Prostate gland (tissue), 2 donors: ENCODE measurements around the gene NTM. TPM values are rescaled to one million over a fixed set of nuclear protein-coding genes. Genes with fewer than 3 reads are reported as not detected.

Experiments used
- DNase-seq: peaks from one replicate; pipeline ENCODE4 v3.0.0-alpha.2; 2019; ENCODE audit warnings: low spot score
- H3K27ac ChIP-seq, 2 donors: fragments of 200-600 bp; sonication (generic); 2 replicates each; pipeline ENCODE4 v1.5.1; 2017 to 2019
- H3K27me3 ChIP-seq: fragments of 200-600 bp; sonication (generic); replicated peaks from 2 replicates; pipeline ENCODE4 v1.5.1; 2019; ENCODE audit not compliant: insufficient read depth
- H3K36me3 ChIP-seq, 2 donors: fragments of 200-600 bp; sonication (generic); 1 replicate in 1 of 2; 2 replicates in 1 of 2; pipeline versions ENCODE4 v1.5.1 to v1.8.1; 2017 to 2019
- H3K4me1 ChIP-seq: fragments of 200-600 bp; sonication (generic); replicated peaks from 2 replicates; pipeline ENCODE4 v1.5.1; 2019
- H3K4me3 ChIP-seq, 2 donors: fragments of 200-600 bp; sonication (generic); 2 replicates each; pipeline ENCODE4 v1.5.1; 2017 to 2019
- H3K9me3 ChIP-seq: fragments of 200-600 bp; sonication (generic); 2 replicates; pipeline ENCODE4 v1.5.1; 2017
- CTCF ChIP-seq, 4 experiments: fragments of 200-600 bp in 2 of 4; fragments of 450-650 bp in 2 of 4; sonication (generic) in 2 of 4; IDR thresholded peaks; 1 replicate in 3 of 4; 2 replicates in 1 of 4; pipeline ENCODE4 v1.5.1; 2016 to 2019; ENCODE audit warnings: antibody characterized with exemption in 4 of 4, mild to moderate bottlenecking in 2 of 4, moderate library complexity in 2 of 4
- POLR2A ChIP-seq: fragments of 450-650 bp; IDR thresholded peaks from one replicate; pipeline ENCODE4 v1.6.1; 2016; ENCODE audit warnings: antibody characterized with exemption, mild to moderate bottlenecking
- POLR2AphosphoS5 ChIP-seq: sonication (generic); formaldehyde crosslinking; IDR thresholded peaks from one replicate; pipeline ENCODE4 v1.6.1; 2017; ENCODE audit warnings: antibody characterized with exemption
- WGBS: methylation state at CpG from one replicate; pipeline ENCODE4 v1.1.5; 2018; 5-methylcytosine and 5-hydroxymethylcytosine counted together
- intact Hi-C: fragments of 100-400 bp; cut with DNase I; formaldehyde crosslinking; loops from one replicate; pipeline ENCODE4 v1.14.2; 2022
- total RNA-seq, 2 donors: library from RNA; depleted of rRNA; stranded (reverse); fragments of >200 nt; gene quantifications; one replicate each; pipeline ENCODE4 v1.1.0, GENCODE V29; 2016

NTM gene
- total RNA-seq, 2 donors from 2014 or later, result 7.4 TPM; not detected in 1

- intact Hi-C loops, result no loop called here
- WGBS, result 60% methylated on average over 3 of the region's 3 CpGs
- no peak for TF ChIP-seq CTCF (IDR thresholded peaks at IDR 0.05)
- TF ChIP-seq POLR2AphosphoS5, result no peak
- no peak for TF ChIP-seq POLR2A
- DNase-seq, result no peak
- H3K9me3 ChIP-seq, result no peaks in the 10 kb centered on the region
- H3K4me3 ChIP-seq, result no peak overlapping the region
- H3K27me3 ChIP-seq, result no peaks in the 10 kb centered on the region
- H3K4me1 ChIP-seq, result no peaks in the 10 kb centered on the region
- no peak overlapping the region for H3K27ac ChIP-seq
- H3K36me3 ChIP-seq, result no peaks in the 10 kb centered on the region
Measured at GRCh38 chr11:131824771-131825170, 454.4 kb downstream of the NTM start.

GRCh38 chr11:131827430-131827829 is 457.0 kb downstream of the NTM start:
- 83% methylated on average over 1 of the region's 1 CpG for WGBS
- Histone ChIP-seq H3K27me3 (no peaks in the 10 kb centered on the region), H3K4me1 (no peaks in the 10 kb centered on the region), H3K36me3 (no peaks in the 10 kb centered on the region), H3K4me3 (no peak overlapping the region), H3K27ac (no peak overlapping the region), H3K9me3 (no peaks in the 10 kb centered on the region)
- TF ChIP-seq POLR2AphosphoS5, result no peak
- no peak for TF ChIP-seq POLR2A
- no peak for TF ChIP-seq CTCF (IDR thresholded peaks at IDR 0.05)
- no peak for DNase-seq
- intact Hi-C loops, result no loop called here

GRCh38 chr11:131829725-131830124 is 459.3 kb downstream of the NTM start:
- H3K4me1 ChIP-seq, result no peaks in the 10 kb centered on the region
- H3K36me3 ChIP-seq, result no peaks in the 10 kb centered on the region
- TF ChIP-seq POLR2AphosphoS5, result no peak
- no peak for TF ChIP-seq CTCF (IDR thresholded peaks at IDR 0.05)
- TF ChIP-seq POLR2A, result no peak
- no peak overlapping the region for H3K4me3 ChIP-seq
- H3K27me3 ChIP-seq, result no peaks in the 10 kb centered on the region
- WGBS, result 4% methylated on average over 1 of the region's 1 CpG
- H3K9me3 ChIP-seq, result no peaks in the 10 kb centered on the region
- intact Hi-C loops, result no loop called here
- H3K27ac ChIP-seq, result no peak overlapping the region
- no peak for DNase-seq

GRCh38 chr11:131832079-131832478 is 461.7 kb downstream of the NTM start:
- WGBS, result 80% methylated on average over 4 of the region's 4 CpGs
- Histone ChIP-seq H3K36me3 (no peaks in the 10 kb centered on the region), H3K27ac (no peak overlapping the region), H3K4me1 (no peaks in the 10 kb centered on the region), H3K4me3 (no peak overlapping the region), H3K9me3 (no peaks in the 10 kb centered on the region), H3K27me3 (no peaks in the 10 kb centered on the region)
- intact Hi-C loops, result no loop called here
- no peak for DNase-seq
- TF ChIP-seq CTCF (IDR thresholded peaks at IDR 0.05), result no peak

- intact Hi-C loops, result no loop called here
- WGBS, result 49% methylated on average over 2 of the region's 2 CpGs
Measured at GRCh38 chr11:131833366-131833765, 463.0 kb downstream of the NTM start.

More at GRCh38 chr11:131833366-131833765, 463.0 kb downstream of the NTM start:
- H3K36me3 ChIP-seq, result no peaks in the 10 kb centered on the region
- DNase-seq, result no peak
- no peaks in the 10 kb centered on the region for H3K4me1 ChIP-seq
- H3K27ac ChIP-seq, result no peak overlapping the region
- H3K4me3 ChIP-seq, result no peak overlapping the region
- H3K9me3 ChIP-seq, result no peaks in the 10 kb centered on the region
- TF ChIP-seq CTCF (IDR thresholded peaks at IDR 0.05) (no peak), POLR2AphosphoS5 (no peak), POLR2A (no peak)
- H3K27me3 ChIP-seq, result no peaks in the 10 kb centered on the region
